Mammary epithelial cell (primary cell): ENCODE results near the gene PREP.

Experiments used
- EZH2 ChIP-seq: IDR thresholded peaks from 2 replicates; pipeline ENCODE4 v1.6.1; 2012; ENCODE audit warnings: low read length, inconsistent platforms, borderline replicate concordance
- TF ChIP-seq, protein P1 (sequence below), 2 donors: IDR thresholded peaks in 1 of 2; conservative IDR thresholded peaks in 1 of 2; 2 replicates each; pipeline ENCODE4 v1.5.1; 2011 to 2012; ENCODE audit warnings: inconsistent platforms in 2 of 2, low read length in 2 of 2, mild to moderate bottlenecking in 2 of 2, control low read depth in 1 of 2, low read depth in 1 of 2; ENCODE audit not compliant: insufficient read depth in 1 of 2; ENCODE audit errors: extremely low read depth in 1 of 2

DNA sequence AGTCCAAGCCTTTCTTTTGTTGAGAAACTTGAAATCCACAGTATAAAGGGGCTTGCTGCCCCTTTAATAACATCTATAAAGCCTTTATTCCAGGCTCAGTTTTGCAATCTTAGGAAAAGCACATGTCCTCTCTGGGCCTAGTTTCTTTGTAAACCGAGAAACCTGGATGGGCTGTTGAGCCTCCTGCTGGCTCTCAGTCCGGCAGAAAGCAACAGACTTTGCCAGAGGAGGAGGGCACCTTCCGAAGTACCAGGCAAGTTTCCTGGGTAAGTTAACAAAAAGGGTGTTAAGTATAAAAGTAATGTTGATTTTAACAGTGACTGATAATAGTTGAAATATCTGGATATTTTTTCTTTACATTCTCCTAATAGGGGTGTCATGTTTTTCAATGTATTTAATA lies 124.1 kb downstream of the PREP start:
- TF ChIP-seq, protein P1, sequence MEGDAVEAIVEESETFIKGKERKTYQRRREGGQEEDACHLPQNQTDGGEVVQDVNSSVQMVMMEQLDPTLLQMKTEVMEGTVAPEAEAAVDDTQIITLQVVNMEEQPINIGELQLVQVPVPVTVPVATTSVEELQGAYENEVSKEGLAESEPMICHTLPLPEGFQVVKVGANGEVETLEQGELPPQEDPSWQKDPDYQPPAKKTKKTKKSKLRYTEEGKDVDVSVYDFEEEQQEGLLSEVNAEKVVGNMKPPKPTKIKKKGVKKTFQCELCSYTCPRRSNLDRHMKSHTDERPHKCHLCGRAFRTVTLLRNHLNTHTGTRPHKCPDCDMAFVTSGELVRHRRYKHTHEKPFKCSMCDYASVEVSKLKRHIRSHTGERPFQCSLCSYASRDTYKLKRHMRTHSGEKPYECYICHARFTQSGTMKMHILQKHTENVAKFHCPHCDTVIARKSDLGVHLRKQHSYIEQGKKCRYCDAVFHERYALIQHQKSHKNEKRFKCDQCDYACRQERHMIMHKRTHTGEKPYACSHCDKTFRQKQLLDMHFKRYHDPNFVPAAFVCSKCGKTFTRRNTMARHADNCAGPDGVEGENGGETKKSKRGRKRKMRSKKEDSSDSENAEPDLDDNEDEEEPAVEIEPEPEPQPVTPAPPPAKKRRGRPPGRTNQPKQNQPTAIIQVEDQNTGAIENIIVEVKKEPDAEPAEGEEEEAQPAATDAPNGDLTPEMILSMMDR (conservative IDR thresholded peaks at IDR 0.05 in 1 of 2, IDR thresholded peaks at IDR 0.05 in 1 of 2; ENCODE audit: extremely low read depth in 1 of 2, insufficient read depth in 1 of 2, low read depth in 1 of 2, low read length in 2 of 2): no peak
- no peak for TF ChIP-seq EZH2
